Motor neuron (in vitro differentiated cells): ENCODE data around the gene WDR76. TPM values are rescaled to one million over a fixed set of nuclear protein-coding genes. Genes with fewer than 3 reads are reported as not detected.

ENCODE experiments used
- ATAC-seq, 8 experiments: fragments of 200-7000 bp; cut with Tn5 transposase; replicated peaks in 6 of 8; 2 replicates each; pipeline ENCODE4 v1.8.0; 2021; ENCODE audit warnings: mild to moderate bottlenecking in 8 of 8, moderate library complexity in 8 of 8
- H3K27ac ChIP-seq, 2 donors: fragments of 250-450 bp; sonication (Bioruptor Pico); 2 replicates each; pipeline ENCODE4 v1.9.0; 2021; ENCODE audit warnings: antibody characterized with exemption in 2 of 2, mild to moderate bottlenecking in 2 of 2, moderate library complexity in 1 of 2
- H3K4me1 ChIP-seq, 2 donors: fragments of 250-450 bp; sonication (Bioruptor Pico); replicated peaks in 1 of 2; 2 replicates each; pipeline ENCODE4 v1.6.1; 2021; ENCODE audit warnings: antibody characterized with exemption in 2 of 2, mild to moderate bottlenecking in 2 of 2, moderate library complexity in 1 of 2
- H3K4me3 ChIP-seq, 5 donors: fragments of 250-450 bp; sonication (Bioruptor Pico); 2 replicates each; pipeline ENCODE4 v1.9.0; 2021; ENCODE audit warnings: antibody characterized with exemption in 5 of 5, mild to moderate bottlenecking in 5 of 5, moderate library complexity in 4 of 5
- WGBS, 10 experiments: fragments of 450-650 bp; shearing (Covaris generic); methylation state at CpG; one replicate each; pipeline ENCODE4 v1.0.0; 2022; 5-methylcytosine and 5-hydroxymethylcytosine counted together
- in situ Hi-C, 9 experiments: fragments of 400-800 bp; cut with MboI; loops; one replicate each; pipeline ENCODE4 v1.15.0; 2021; ENCODE audit warnings: low sequenced_read_pairs in 9 of 9, low pct_unique_long_range_greater_than_20kb in 2 of 9; ENCODE audit not compliant: unreplicated experiment in 9 of 9
- total RNA-seq, 8 experiments: library from RNA; unstranded; fragments of 300-600 nt; gene quantifications; 2 replicates each; pipeline versions ENCODE4 v1.2.3 to v1.2.4, GENCODE V29; 2022

The WDR76 gene
- total RNA-seq: 10 to 100 TPM in 3 of 8 experiments, 1 to 10 TPM in 4, under 1 TPM in 1; 0.46 to 19.7 (median 3.0) TPM

DNA sequence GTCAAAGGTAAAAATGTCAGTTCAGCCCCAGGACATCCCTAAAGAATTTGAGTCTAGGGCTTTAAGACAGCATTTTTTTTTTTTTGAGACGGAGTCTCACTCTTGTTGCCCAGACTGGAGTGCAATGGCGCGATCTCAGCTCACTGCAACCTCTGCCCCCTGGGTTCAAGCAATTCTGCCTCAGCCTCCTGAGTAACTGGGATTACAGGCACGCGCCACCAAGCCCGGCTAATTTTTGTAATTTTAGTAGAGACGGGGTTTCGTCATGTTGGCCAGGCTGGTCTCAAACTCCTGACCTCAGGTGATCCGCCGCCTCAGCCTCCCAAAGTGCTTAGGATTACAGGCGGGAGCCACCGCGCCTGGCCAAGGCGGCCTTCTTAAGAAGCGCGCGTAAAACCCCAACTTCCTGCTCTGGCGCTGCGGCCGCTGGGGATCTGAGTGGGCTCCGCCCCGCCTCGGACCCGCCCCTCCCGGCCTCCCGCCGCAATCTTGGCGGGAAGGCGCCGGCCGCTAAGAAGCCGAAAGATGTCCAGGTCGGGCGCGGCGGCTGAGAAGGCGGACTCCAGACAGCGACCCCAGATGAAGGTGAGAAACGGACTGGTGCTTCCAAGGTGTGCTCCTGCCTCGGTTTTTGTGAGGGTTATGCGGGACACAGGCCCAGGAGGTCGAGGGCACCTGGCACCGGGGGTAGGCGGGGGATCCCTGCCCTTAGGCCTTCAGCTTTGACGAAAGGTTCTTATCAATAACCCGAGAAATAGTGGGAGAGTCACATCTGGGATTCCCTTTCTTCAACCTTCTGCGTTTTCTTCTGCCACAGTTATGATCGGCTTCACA lies at the start of gene WDR76:
Gene WDR76 (plus strand): TSS at position 495 of the 834 bp plus-strand sequence. CDS start 31 bp downstream, at position 526.
- in situ Hi-C loops: no loop called here
- ATAC-seq: peak; percentile 23 to 72 (median 62)
- 2 to 83% (median 19%) methylated on average over 1 to 17 of the region's 48 CpGs; no CpG with 5 or more reads in 2 of the 10 experiments for WGBS, 10 experiments
- H3K4me1 ChIP-seq: peaks cover 10% of the 10 kb centered on the region in 2 donors
- peak within 1 kb of the TSS in 1 of 2 donors; percentile 19 for H3K27ac ChIP-seq
- peak within 1 kb of the TSS; percentile 25 to 38 (median 32) for H3K4me3 ChIP-seq

DNA sequence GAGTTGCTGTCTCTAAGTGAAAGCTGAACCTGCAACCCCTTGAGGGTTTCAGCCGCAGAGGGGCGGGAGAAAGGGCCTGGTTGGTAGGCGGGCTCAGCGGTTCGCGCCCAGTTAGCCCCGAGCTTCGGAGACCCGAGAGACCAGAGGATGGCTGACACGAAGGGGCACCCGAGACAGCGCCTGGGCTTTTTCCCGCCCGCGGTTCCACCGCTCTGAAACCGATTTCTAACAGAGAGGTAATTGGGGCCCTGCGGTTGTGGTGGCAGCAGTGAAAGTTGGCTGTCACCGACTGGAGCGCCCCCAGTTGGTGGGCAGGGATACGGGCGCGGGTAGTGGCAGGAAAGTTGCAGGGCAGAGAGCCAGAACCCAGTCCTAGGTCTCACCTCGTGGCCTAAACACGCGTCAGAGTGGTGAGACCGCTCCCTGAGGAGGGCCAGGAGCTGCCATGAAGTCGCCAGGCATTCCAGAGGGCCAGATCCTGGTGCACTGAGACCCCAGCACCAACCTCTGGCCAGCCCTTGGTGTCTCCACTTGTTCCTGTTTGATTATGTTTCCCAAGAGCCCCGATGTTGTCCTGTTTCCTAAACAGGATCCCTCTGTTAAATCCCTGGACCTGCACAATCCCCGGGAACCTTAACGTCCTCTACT lies 49.4 kb upstream of the WDR76 start:
- H3K4me1 ChIP-seq: peaks cover 0 to 3% of the 10 kb centered on the region in 2 donors
- H3K27ac ChIP-seq: no peak overlapping the region
- in situ Hi-C loops: no loop called here
- ATAC-seq: peak; percentile 67 to 84 (median 72)
- WGBS, 10 experiments: 0 to 25% (median 5%) methylated on average over 1 to 23 of the region's 31 CpGs; no CpG with 5 or more reads in 1 of the 10 experiments
- H3K4me3 ChIP-seq: peak overlapping the region; percentile 14 to 47 (median 37)

DNA sequence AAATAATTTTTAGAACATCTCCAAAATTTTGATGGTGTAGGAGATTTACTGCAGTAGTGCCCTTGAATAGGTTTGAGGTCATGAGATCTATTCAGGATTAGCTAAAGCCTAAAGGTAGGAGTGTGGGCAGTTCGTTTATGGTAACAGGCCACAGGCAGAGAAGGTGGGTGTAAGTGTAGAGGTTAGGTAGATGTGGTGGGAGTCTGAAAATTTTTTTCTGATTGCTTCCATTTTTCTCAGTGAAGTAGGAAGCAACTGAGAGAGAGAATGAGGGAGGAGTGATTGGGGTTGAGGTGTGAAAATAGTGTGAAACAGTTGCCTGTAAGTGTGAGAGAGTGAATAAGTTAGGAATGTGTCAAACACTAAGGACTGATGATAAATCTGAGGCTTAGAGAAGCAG lies 47.8 kb upstream of the WDR76 start:
- in situ Hi-C loops: no loop called here
- Histone ChIP-seq H3K27ac (no peak overlapping the region), H3K4me1 (peaks cover 0 to 3% of the 10 kb centered on the region in 2 donors), H3K4me3 (no peak overlapping the region)
- no peak for ATAC-seq
- WGBS, 10 experiments: 45 to 100% (median 100%) methylated on average over 1 of the region's 1 CpG; no CpG with 5 or more reads in 2 of the 10 experiments

DNA sequence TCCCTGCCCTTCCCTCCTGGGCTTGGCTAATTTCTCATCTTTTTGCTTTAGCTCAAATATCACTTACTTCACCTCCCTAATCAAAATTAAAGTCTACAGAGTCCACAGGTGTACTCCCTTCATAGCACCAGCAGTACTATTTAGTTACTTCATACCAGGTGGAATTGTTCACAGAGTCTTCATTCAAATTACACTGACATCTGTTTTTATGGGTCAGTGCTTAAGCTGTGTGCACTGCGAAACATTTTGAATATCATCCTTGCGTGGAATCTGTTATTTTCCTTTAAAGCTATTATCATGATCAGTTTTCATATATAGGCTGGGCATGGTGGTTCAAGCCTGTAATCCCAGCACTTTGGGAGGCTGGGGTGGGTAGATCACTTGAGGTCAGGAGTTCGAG lies 37.4 kb upstream of the WDR76 start:
- Histone ChIP-seq H3K4me3 (no peak overlapping the region), H3K4me1 (peaks cover 14% of the 10 kb centered on the region in 2 donors), H3K27ac (no peak overlapping the region)
- in situ Hi-C loops: no loop called here
- 80 to 100% (median 92%) methylated on average over 1 to 3 of the region's 3 CpGs; no CpG with 5 or more reads in 3 of the 10 experiments for WGBS, 10 experiments
- no peak for ATAC-seq

DNA sequence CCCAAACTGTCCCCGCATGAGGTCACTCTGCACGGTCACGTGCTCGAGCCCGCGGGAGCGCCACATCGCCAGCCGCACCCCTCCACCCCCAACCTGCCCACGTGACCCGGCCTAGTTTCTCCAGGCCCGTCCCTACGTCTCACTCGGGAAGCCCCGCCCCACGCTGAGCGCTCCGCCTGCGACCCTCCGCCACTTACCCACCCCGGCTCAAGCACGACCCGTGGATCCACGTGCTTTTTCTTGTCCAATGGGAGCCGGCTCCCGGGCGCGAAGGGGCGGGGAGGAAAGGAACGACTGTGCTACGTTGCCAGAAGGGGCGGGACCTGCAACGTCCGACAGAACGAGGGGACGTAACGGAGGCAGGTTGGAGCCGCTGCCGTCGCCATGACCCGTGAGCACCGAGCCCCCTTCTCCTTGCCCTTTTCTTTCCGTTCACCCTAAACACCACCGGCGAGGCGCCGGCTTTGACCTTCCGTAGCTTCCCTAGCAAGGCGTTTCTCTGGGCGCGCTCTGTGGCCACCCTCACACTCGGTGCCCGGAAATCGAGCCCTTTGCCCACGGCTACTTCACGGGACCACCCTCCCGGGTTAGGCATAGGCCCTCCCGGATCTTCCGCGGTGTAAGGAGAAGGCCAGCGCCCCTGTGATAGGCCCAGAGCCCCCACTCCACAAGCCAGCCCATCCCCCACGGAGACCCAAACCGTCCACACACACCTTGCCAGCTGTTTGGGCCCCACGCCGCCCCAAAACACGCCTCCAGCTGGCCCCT lies 34.6 kb upstream of the WDR76 start, which contains the start of gene SERF2:
Gene SERF2 (plus strand): TSS at position 328 of the 768 bp plus-strand sequence. CDS start 57 bp downstream, at position 385.
- ATAC-seq: peak; percentile 69 to 95 (median 92)
- H3K27ac ChIP-seq: peak within 1 kb of the TSS; percentile 97 to 99
- in situ Hi-C loops: no loop called here

DNA sequence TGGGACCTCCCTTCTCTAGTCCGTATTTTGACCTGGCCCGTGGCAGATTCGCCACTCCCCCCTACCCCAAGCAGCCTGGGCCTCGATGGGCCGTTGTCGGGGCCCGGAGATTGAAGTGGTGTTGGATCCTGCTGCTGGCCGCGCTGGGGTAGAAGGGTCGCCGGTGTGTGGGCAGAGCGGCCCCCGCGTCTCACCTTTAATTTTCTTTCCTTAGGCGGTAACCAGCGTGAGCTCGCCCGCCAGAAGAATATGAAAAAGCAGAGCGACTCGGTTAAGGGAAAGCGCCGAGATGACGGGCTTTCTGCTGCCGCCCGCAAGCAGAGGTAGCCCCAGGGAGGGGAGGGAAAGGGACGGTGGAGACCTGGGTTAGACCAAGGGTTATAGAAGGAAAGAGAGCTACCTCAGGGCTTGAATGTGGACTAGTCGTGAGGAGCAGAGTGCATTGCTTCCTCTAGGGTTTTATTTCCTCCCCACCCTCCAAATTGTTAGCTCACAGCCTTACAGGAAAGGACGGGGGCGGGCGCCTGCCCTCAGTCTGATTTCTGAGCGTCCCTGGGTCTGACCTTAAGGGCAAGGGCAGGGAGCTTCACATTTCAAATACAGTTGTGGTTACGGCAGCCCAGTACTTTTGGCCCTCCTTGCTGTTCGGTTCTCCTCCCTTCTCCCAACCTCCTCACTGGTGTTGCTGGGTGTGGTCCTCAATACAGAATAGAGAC lies 33.9 kb upstream of the WDR76 start:
- Histone ChIP-seq H3K4me3 (peak overlapping the region; percentile 80 to 98 (median 94)), H3K27ac (peak overlapping the region; percentile 97 to 99), H3K4me1 (peaks cover 14% of the 10 kb centered on the region in 2 donors)
- 0 to 13% (median 3%) methylated on average over 2 to 12 of the region's 33 CpGs; no CpG with 5 or more reads in 5 of the 10 experiments for WGBS, 10 experiments
- in situ Hi-C loops: no loop called here
- ATAC-seq: peak in 2 of 8 experiments; percentile 4 to 7

More for the DNA sequence above, 34.6 kb upstream of the WDR76 start, which contains the start of gene SERF2:
- peaks cover 14% of the 10 kb centered on the region in 2 donors for H3K4me1 ChIP-seq
- peak within 1 kb of the TSS; percentile 80 to 98 (median 94) for H3K4me3 ChIP-seq
- 0% methylated on average over 2 to 11 of the region's 66 CpGs; no CpG with 5 or more reads in 6 of the 10 experiments for WGBS, 10 experiments

DNA sequence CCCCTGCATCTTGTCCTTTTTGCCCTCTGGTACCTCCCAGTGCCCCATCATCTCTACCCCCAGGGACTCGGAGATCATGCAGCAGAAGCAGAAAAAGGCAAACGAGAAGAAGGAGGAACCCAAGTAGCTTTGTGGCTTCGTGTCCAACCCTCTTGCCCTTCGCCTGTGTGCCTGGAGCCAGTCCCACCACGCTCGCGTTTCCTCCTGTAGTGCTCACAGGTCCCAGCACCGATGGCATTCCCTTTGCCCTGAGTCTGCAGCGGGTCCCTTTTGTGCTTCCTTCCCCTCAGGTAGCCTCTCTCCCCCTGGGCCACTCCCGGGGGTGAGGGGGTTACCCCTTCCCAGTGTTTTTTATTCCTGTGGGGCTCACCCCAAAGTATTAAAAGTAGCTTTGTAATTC lies 33.2 kb upstream of the WDR76 start:
- ATAC-seq: no peak
- WGBS, 10 experiments: 20 to 90% (median 60%) methylated on average over 1 to 2 of the region's 10 CpGs; no CpG with 5 or more reads in 5 of the 10 experiments
- Histone ChIP-seq H3K4me3 (peak overlapping the region in 3 of 5 donors; percentile 94 to 98 (median 95)), H3K27ac (no peak overlapping the region), H3K4me1 (peaks cover 14% of the 10 kb centered on the region in 2 donors)
- in situ Hi-C loops: no loop called here

DNA sequence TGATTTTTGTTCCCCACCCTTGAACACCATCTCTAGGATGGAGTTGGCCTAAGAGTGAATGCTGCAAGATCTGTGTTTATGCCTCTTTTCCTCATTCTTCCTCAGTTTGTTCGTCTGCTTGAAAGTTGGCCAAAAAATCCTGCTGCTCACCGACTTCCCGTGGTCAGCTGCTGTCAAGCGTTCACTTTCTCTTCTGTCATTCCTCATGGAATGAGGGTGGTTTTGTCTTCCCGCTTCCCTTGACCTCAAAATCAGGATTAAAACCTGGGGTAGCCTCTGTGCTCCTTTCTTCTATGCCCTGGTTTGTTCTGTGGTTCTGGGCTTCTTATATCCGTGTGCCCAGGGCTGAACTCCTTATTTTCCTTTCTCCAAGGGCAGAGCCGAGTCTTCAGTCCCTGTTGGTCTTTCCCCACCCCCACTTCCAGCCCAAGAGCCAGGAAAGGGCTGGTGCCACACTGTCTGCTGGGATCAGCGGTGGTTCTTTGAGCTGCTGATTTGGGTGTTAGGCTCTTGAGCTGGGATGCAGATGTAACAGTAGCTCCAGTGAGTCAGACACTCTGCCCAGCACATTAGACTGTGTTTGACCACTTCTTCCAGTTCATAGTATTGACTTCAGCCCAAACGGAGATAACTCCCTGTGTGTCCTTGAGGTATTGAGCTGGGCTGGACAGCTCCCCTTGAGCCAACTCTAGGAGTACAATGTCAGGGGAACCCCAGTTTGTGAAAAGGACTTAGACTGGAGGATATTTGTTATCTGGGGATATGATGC lies 32.3 kb upstream of the WDR76 start:
- H3K27ac ChIP-seq: no peak overlapping the region
- peaks cover 14 to 17% of the 10 kb centered on the region in 2 donors for H3K4me1 ChIP-seq
- in situ Hi-C loops: no loop called here
- H3K4me3 ChIP-seq: no peak overlapping the region
- peak in 2 of 8 experiments; percentile 6 to 24 for ATAC-seq
- 13 to 100% (median 82%) methylated on average over 1 to 6 of the region's 9 CpGs; no CpG with 5 or more reads in 2 of the 10 experiments for WGBS, 10 experiments

DNA sequence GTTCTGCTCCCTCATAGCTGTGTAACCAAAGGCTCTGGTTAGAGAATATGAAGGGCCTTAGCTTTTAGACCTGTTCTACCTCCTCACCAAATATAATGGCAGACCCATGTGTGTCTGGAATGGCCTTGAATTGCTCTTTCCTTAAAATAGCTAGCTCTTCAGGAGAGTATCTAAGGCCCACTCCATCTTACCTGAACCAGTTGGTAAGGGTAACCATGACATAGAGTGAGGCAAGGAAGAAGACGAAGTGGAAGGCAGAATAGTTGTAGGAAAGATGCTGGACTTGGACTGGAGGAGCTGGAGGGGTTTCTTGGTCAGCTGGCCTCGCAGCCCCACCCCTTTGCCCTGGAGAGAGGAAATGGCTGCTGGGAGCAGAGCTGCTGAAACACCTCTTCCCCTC lies 31.6 kb upstream of the WDR76 start:
- Histone ChIP-seq H3K27ac (no peak overlapping the region), H3K4me3 (no peak overlapping the region), H3K4me1 (peaks cover 19 to 24% of the 10 kb centered on the region in 2 donors)
- in situ Hi-C loops: no loop called here
- 90 to 100% (median 100%) methylated on average over 1 to 2 of the region's 2 CpGs; no CpG with 5 or more reads in 4 of the 10 experiments for WGBS, 10 experiments
- no peak for ATAC-seq

DNA sequence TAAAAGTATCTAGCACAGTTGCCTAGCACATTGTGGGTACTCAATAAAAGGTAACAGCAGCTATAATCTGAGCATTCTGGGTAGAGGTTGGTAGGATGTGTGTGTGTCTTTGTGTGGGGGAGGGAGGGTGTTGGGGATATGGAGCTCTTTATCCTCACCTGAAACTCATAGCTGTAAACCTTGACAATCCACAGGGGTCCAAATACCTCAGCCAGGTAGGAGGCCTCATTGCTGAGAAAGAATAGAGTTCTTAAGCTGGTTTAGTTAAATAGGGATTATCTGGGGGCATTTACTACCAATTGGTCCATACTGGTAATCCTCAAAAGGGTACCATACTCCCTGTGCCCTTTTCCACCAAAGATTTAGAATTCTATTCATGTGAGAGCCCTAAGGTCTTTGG lies 30.8 kb upstream of the WDR76 start:
- H3K4me3 ChIP-seq: no peak overlapping the region
- in situ Hi-C loops: no loop called here
- peaks cover 21 to 25% of the 10 kb centered on the region in 2 donors for H3K4me1 ChIP-seq
- no peak for ATAC-seq
- no peak overlapping the region for H3K27ac ChIP-seq

DNA sequence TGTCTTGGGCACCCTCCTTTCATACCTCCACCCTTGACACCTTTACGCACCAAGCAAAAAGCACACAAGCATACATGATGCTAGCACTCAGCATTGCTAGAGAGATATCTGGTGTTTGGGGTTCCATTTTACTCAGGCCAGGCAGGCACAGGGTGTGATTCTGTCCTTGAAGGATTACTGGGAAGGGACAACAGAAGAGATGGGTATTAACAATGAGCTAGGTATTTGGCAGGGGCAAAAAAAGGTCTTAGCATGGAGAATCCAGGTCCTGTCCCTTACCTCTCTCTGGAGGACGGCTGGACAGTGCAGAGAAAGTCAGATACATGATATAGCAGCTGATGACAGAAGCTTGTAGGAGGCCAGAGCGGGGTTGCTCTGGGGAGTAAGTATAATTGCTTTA lies 30.2 kb upstream of the WDR76 start:
- H3K27ac ChIP-seq: no peak overlapping the region
- WGBS, 10 experiments: 43 to 100% (median 100%) methylated on average over 1 to 3 of the region's 3 CpGs; no CpG with 5 or more reads in 3 of the 10 experiments
- peaks cover 20 to 26% of the 10 kb centered on the region in 2 donors for H3K4me1 ChIP-seq
- in situ Hi-C loops: no loop called here
- no peak for ATAC-seq
- no peak overlapping the region for H3K4me3 ChIP-seq
